BJ (cell line): ENCODE measurements around the gene SRGAP3. TPM values are rescaled to one million over a fixed set of nuclear protein-coding genes. Genes with fewer than 3 reads are reported as not detected.

Source experiments
- CTCF ChIA-PET: fragments of 350-600 bp; formaldehyde crosslinking; extraction: SDS; loops from one replicate; lab custom pipeline; 2021; ENCODE audit warnings: antibody characterized with exemption, inconsistent platforms; lab: Yijun Ruan, JAX
- POLR2A ChIA-PET: fragments of 300-600 bp; sonication (Branson Sonifier 250); formaldehyde crosslinking; extraction: SDS; loops from one replicate; lab custom pipeline; 2021; ENCODE audit warnings: antibody characterized with exemption; lab: Charles Lee
- DNase-seq: peaks from one replicate; pipeline ENCODE4 v3.0.0-alpha.2; 2011; ENCODE audit warnings: low read depth
- H3K27me3 ChIP-seq: 2 replicates; pipeline ENCODE4 v1.6.0; 2011; ENCODE audit warnings: low read length; ENCODE audit not compliant: control insufficient read depth, insufficient read depth
- H3K36me3 ChIP-seq: 2 replicates; pipeline ENCODE4 v1.5.1; 2011; ENCODE audit warnings: low read length; ENCODE audit not compliant: control insufficient read depth, insufficient read depth
- H3K4me3 ChIP-seq: 2 replicates; pipeline ENCODE4 v1.5.1; 2011; ENCODE audit warnings: low read depth, mild to moderate bottlenecking, control low read depth, low read length
- polyA plus RNA-seq: library from polyadenylated mRNA; depleted of rRNA; stranded (reverse); fragments of >200 nt; gene quantifications from 2 replicates; pipeline ENCODE4 v1.2.3, GENCODE V29; 2011
- TF ChIP-seq, protein P1 (sequence below): IDR thresholded peaks from 2 replicates; pipeline ENCODE4 v1.5.1; 2011; ENCODE audit warnings: low read depth, mild to moderate bottlenecking, control low read depth, inconsistent platforms, low read length, moderate library complexity; ENCODE audit not compliant: insufficient read depth

Gene SRGAP3
- polyA plus RNA-seq, 1 experiment: 0.75 TPM

DNA sequence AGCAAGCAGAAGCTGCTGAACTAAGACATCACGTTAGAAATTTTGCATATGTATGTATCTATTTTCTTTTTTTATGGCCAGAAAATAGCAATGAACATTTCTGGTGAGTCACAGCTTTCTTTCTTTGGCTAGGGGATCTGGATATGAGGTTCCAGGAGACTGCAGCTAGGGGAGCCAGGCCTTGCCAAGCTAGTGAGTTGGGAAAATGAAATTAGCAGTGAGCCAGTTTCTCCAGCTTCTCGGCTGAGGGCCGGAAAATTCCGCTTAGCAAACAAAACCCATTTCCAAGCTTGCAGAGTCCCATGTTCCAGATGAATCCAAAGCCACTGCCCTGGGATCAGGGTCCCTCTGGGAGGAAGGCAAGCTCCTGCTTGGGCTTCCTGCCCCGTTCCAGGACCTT is 137.6 kb downstream of the SRGAP3 start:
- Histone ChIP-seq H3K36me3 (no peaks in the 10 kb centered on the region), H3K27me3 (peaks cover 3% of the 10 kb centered on the region), H3K4me3 (no peak overlapping the region)
- TF ChIP-seq, protein P1, sequence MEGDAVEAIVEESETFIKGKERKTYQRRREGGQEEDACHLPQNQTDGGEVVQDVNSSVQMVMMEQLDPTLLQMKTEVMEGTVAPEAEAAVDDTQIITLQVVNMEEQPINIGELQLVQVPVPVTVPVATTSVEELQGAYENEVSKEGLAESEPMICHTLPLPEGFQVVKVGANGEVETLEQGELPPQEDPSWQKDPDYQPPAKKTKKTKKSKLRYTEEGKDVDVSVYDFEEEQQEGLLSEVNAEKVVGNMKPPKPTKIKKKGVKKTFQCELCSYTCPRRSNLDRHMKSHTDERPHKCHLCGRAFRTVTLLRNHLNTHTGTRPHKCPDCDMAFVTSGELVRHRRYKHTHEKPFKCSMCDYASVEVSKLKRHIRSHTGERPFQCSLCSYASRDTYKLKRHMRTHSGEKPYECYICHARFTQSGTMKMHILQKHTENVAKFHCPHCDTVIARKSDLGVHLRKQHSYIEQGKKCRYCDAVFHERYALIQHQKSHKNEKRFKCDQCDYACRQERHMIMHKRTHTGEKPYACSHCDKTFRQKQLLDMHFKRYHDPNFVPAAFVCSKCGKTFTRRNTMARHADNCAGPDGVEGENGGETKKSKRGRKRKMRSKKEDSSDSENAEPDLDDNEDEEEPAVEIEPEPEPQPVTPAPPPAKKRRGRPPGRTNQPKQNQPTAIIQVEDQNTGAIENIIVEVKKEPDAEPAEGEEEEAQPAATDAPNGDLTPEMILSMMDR: no peak
- CTCF ChIA-PET: no interaction called here
- POLR2A ChIA-PET: no interaction called here
- DNase-seq: no peak

DNA sequence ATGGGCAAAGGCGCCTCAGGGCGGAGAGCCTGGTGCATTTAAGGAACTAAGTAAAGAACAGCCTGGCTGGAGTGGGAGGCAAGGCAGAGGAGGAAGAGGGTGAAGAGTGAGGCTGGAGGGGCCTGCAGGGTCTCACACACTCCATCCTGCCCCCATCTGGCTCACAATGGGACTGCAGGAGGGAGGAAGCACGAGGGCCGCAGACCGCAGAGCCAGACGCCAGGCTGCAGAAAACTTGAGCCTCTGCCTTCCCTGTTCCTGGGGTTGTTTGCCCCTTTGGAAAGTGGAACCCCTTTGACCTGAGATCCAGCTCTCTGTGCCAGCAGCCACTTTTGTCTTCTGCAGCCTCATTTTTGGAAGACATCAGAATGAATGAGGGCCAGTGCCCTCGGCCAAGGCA is 138.0 kb downstream of the SRGAP3 start:
- ChIA-PET CTCF (no interaction called here), POLR2A (no interaction called here)
- DNase-seq: no peak
- TF ChIP-seq, protein P1: no peak
- Histone ChIP-seq H3K36me3 (no peaks in the 10 kb centered on the region), H3K27me3 (peaks cover 3% of the 10 kb centered on the region), H3K4me3 (no peak overlapping the region)

DNA sequence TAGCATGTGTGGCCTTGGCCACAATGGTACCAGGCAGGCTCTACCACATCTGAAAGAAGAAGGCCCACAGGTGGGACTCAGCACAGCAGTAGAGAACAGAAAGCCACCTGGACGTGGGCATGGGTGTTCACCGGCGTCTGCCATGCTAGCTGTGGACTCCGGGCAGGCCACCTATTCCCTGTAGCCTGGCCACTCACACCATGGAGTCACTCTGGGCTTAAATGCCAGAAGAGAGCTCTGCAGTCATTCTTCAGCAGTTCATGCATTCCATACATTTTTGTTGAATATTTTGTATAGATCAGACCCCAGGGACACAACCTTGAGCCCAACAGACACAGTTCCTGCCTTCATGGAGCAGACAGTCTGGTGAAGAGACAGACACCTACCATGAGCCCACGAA is 138.6 kb downstream of the SRGAP3 start:
- POLR2A ChIA-PET: no interaction called here
- no peaks in the 10 kb centered on the region for H3K36me3 ChIP-seq
- H3K27me3 ChIP-seq: peaks cover 1% of the 10 kb centered on the region; the same call in 1 of the 2 replicates
- DNase-seq: no peak
- TF ChIP-seq, protein P1: no peak
- no peak overlapping the region for H3K4me3 ChIP-seq
- CTCF ChIA-PET: no interaction called here

DNA sequence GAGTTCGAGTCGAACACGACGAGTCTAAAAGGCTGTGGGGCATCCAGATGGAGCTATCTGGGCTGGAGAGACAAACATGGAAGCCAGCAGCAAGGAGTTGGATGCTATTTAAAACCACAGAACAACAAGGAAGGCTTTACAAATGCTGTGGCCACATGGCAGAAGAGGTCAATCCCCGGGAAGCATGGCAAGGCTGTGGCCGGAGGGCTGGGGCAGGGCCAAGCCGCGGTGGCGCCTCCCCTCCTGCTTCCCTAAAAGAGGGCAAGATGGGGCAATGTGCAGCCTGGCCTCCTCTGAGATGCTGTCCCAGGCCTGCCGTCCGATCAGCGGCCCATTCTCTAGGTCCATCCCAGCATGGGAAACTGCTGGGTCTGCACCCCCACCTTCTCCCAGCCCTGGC is 139.1 kb downstream of the SRGAP3 start:
- peaks cover 1% of the 10 kb centered on the region; the same call in 1 of the 2 replicates for H3K27me3 ChIP-seq
- ChIA-PET CTCF (no interaction called here), POLR2A (no interaction called here)
- H3K36me3 ChIP-seq: no peaks in the 10 kb centered on the region
- H3K4me3 ChIP-seq: no peak overlapping the region
- no peak for DNase-seq
- TF ChIP-seq, protein P1: no peak

- Histone ChIP-seq H3K27me3 (peaks cover 1% of the 10 kb centered on the region; the same call in 1 of the 2 replicates), H3K4me3 (no peak overlapping the region), H3K36me3 (no peaks in the 10 kb centered on the region)
- TF ChIP-seq, protein P1: no peak
- no peak for DNase-seq
- POLR2A ChIA-PET: no interaction called here
- CTCF ChIA-PET: no interaction called here
These were observed 139.9 kb downstream of the SRGAP3 start for GRCh38 chr3:9109568-9109914.
